IPS-NIHi11 (cell line): Measurements from ENCODE around the gene ACOXL.
A peak's percentile ranks its signal among the peaks of the same experiment; 100 is the strongest.

Experiments used
- DNase-seq: peaks from one replicate; pipeline ENCODE4 v3.0.0; 2012; ENCODE audit warnings: mixed read lengths, low spot score

Gene ACOXL

DNA sequence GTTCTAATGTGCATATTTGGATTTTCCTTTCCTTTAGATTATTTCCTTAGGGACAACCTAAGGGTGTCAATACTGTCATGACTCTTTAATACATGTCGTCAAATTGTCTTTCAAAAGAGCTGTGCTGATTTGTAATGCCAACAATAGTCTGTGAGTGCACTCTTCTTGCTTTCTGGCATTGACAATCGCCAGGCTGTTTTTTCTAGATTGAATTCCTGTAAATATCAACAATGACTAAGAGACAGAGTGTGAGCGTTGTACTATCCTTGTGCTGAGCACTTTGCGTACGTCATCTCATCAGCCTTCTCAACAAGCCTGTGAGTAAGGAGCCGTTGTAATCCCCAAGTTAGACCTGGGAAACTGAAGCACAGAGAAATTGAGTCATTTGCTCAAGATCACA lies 96.0 kb downstream of the ACOXL start:
- DNase-seq = no peak

- DNase-seq = no peak
Observed at GRCh38 chr2:110829413-110830146, 97.2 kb downstream of the ACOXL start.

GRCh38 chr2:110832740-110833139 lies 100.4 kb downstream of the ACOXL start:
- no peak for DNase-seq

DNA sequence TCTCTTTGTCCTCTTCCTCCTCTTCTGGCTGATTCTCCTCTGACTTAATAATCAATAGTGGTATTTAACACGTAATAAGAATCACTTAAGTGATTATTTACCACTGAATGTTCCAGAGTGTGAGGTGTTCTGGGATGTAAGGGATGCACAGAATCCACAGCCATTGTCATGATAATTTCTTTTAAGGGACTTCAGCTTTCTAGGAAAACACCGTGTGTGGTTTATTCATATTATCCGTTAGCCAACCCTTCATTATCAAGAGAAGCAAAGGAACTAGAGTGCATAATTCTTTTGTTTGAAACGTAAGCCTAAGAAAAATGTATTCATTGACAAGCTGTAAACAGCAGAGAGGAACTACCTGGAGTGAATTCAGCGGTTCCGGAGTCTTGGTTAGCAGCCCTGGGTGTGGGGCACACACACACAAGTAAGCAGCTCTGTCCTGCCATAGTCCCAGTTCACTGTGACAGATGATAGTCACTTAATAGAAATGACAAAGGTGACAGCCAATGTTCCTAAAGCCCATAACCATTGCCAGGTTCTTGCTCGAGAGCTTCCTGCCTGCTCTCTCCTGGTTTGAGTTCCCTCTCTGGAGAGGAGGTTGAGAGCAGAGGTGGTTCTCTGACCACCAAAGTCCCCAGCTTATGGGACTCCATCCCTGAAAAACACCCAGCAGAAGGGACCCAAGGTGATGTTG lies 101.9 kb downstream of the ACOXL start:
- DNase-seq = no peak

DNA sequence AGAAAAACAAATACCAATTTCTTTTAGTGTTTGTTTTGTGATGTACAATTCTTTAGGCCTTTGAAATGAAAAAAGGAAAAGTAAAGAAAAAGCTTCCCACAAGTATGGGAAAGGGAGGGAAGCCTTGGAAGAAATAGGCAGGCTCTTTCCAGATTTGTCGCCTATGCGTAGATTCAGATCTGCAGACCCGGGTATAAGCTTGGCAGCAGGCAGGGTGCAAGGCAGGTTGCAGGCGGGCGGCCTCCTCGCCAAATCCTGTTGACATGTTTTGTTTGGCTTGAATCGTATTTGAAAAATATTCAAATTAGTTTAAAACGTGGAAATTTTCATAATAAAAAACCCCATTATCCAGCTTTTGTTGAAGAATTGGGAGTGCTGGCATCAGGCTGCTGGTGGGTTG lies 104.3 kb downstream of the ACOXL start:
- DNase-seq = no peak

DNA sequence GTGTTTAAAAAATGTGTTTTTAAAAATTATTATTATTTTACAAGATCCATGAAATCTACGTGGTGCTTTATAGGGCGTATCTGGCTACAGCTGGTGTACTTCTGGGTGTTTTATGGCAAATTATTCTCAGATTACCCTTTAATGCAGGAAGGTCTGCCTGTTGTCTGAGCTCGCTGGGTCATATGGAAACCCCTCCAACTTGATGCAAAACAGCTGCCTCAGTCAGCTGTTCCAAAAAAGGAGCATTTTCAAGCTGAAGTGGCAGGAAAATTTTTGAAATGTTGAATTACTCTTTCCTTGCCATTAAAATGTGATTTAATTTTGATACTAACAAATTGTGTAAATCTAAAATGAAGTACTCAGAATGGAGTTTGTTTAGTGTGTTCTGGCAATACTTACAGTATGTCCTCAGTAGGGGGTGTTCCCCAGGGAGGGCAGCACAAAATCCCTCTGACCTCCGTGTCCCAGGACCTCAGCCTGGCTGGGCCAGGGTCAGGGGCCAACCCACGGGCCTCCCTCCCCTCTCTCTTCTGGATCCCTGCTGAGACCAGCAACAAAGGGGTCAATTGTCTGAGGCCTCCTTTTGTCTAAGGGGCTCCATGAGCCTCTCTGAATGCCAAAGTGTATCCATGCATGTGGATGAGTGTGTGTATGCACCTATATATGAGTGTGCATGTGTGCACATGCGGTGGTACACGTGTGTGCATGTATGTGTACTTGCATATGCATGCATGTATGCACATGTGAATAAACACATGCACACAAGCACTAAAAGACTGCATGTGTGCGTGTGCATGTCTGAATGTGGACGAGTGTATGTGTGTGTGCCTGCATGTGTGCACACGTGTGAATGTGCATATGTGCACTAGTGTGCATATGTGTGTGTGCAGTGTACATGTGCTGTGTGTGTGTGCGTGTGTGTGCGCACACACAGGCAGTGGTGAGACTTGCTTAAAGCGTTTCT lies 105.4 kb downstream of the ACOXL start:
- DNase-seq = peak; percentile 81

DNA sequence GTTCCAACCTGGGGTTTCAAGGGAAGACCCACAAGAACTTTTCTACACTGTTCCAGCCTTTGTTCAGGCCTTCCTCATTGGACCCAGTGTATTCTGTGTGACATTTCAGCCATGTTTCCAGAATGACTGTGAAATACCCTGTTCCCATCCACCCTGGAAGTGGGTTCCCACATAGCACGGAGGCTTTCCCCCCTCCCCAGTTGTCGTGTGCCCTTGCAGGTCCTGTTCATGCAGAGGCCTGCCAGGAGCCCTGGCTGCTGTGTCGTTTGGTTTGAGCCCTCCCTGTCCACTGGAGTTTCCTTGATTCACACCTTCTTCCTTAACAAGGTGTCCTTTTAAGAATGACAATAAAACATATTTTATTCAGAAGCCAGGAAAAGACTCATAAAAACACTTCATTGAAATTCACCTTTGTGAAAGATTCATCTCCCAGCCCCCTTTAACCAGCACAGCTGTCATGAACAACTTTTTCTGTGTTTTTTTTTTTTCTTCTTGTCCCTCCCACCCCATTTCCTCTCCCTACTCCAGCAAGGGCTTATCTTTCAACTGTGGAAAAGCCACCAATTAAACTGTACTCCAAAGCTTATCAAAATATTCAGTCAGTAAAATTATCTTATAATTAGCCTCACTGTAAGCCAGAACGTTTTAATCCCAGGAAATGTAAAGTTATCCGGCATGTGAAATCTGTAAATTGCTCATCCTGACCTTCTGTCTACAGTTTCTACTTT lies 106.4 kb downstream of the ACOXL start:
- no peak for DNase-seq

GRCh38 chr2:110840508-110840907 lies 108.1 kb downstream of the ACOXL start:
- DNase-seq = no peak

- DNase-seq = no peak
Observed at GRCh38 chr2:110842048-110842447, 109.7 kb downstream of the ACOXL start.

GRCh38 chr2:110843496-110843895 lies 111.1 kb downstream of the ACOXL start:
- no peak for DNase-seq

DNA sequence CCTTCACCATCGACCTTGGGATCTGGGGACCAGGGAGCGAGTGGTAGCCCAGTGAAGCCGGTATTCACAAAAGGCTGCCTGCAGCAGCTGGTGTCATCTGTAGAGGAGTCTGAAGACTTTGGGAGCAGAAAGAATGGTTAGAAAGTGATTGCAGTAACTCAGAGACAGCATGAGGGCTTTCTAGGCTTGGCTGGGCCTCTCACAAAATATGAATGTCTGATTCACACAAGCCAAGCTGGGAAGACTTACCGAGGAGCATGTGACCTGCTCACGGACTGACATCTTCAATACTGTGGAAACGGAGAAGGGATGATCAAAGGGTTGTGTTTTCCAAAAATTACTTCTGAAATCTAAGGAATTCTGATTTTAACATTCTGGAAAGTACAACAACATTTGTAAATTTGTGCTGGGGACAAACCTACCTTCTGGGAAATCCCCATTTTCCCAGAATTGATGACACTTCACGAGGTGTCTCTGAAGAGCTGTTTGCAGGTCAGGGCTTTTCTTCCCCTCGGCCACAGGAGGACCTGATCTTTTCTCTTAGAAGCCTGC lies 111.7 kb downstream of the ACOXL start:
- no peak for DNase-seq

GRCh38 chr2:110847651-110848050 lies 115.3 kb downstream of the ACOXL start:
- no peak for DNase-seq

DNA sequence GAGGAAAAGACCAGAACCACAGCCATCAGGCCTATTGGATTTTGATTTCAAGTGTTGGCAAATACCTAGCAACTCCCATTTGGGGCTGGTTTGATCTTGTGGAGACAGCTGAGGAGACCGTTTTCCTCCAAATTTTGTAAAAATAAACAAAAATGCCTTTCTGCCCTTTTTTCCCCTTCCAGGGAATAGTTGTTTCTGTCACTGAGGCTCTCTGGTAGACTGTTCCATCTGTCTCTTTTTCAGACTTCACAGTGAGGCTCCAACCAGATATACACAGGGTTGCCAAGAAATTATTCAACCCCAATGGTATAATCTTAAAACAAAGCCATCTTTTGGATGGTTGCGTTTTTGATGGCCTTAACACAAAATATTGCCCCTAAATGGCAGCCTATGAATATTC lies 115.7 kb downstream of the ACOXL start:
- DNase-seq = no peak

- DNase-seq = no peak
Observed at GRCh38 chr2:110848519-110849030, 116.2 kb downstream of the ACOXL start.

DNA sequence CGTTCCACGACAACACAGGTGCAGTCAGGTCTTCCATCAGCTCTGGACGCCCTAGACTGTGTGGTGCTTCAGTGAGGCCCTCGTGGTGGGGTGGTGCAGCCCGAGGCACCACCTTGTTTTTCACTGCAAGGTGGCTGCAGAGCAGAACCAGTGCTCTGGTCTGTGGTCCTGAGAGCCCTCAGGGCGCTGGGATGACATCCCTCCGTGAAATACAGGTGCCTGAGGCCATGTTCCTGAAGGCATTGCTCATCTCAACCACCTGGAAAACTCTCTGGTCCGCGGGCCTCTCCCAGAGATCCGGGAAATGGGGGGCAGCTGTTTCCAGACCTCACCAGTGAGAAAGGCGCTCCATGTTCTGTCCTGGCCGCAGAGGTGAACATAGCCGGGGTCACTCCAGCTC lies 119.2 kb downstream of the ACOXL start:
- no peak for DNase-seq

DNA sequence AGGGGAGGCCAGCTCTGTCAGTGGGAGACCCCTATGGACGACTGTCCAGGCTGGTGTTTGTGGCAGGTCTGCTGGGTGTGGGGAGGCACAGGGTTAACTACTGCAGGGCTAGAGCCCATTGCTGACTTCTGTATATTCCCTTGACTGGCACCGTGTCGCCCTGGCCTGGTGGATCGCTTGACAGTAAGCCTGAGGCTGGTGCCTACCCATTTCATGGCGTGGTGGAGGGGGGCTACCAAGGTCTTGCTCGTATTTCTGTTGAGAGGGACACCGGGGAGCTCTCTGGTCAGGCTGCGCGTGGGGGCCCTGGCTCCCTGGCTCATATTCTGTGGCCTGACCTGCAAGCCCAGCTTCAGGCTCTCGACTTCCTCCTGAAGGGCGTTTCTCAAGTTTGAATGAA lies 119.7 kb downstream of the ACOXL start:
- no peak for DNase-seq

DNA sequence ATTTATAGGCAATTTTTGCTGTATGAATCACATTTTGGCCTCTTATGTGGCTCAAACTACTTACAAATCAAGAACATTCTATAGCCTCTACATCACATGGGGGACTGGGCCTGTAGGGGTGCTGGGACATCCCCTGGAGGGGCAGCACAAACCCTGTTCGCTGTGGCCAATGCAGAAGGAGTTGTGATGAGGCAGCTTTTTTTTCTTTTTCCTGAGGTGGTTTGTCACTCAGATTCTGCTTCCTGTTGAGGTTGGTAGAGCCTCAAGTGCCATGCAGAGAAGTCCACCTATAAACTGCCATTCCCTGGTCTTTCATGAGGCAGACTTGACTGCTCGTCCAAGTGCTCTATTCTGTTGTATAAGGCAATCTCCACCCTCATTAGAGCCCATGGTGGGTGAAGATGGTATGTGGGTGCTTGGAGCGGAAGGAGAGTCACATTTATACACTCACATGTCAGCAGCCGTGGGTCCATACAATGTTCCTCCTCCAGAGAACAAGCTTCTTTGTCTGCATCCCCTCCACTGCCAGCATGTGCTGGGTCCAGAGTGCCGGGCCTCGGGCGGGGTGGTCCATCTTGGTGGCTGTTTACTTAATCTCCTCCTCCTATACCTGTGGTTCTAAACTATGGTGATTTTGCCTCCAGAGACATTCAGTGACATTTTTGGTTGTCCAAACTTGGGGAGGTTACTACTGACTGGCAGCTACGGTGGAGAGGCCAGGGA lies 120.3 kb downstream of the ACOXL start:
- no peak for DNase-seq

DNA sequence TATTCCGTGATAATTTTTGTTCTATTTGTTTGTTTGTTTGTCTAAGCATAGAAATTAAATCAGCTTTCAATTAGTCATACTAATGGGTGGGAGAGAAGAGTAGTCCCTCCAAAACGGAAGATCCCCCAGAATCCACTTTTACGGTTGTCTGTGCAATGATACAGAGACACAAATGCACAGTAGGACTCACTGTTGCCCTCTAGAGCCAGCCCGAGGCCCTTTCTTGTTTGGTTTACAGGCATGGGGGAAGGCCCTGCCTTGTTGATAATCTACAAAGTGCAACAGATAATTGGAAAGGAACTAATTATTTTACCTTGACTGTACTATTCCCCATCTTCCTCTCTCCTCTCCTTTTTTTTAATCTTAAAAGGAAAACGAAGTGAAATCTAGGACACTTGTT lies 121.1 kb downstream of the ACOXL start:
- peak; percentile 59 for DNase-seq

GRCh38 chr2:110853948-110854347 lies 121.6 kb downstream of the ACOXL start:
- no peak for DNase-seq

DNA sequence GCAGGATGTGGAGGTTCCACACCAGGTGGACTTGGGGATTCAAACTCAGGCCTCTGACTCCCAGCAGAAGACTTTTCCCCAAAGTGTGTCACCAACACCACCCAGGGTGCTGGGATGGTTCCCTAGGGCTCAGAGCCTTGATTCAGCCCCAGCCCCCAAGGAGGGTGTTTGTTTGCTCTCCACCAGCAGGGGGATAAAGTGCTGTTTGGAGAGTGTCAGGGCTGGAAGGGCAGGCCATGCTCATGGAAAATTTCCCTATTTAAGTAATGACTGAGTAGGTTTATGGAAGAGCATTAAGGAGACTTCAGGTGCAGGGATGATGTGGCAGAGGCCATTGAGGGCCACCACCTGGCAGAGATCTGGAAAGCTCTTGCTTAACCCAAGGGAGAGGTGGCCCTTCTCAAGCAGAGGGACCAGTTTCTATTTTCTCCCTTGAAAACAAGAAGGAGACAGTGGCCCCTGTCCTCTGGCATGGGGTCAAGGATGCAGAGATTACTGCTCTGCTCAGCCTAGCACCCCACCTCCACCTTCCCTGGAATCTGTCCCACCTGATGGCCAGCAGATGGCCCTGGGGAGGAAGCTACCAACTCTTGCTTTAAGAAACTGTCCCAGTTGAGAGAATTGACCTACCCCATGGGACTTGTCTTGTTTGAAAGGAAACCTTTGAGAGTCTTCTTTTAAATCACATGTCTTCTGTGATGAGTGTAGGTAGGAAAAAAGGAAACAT lies 122.1 kb downstream of the ACOXL start:
- peak; percentile 46 for DNase-seq
